Sigmoid colon (tissue), 7 donors: ENCODE data around the gene SRPK3. TPM values are rescaled to one million over a fixed set of nuclear protein-coding genes. Genes with fewer than 3 reads are reported as not detected.
"Not testable (repeated sequence)": the region's sequence is repeated elsewhere in the genome, so short reads cannot be mapped to it uniquely, and the experiment has no call there.

ENCODE experiments used
- DNase-seq: peaks from one replicate; pipeline ENCODE4 v3.0.0-alpha.2; 2019
- H3K27ac ChIP-seq, 4 donors: fragments of 200-600 bp; sonication (generic); one replicate each; pipeline ENCODE4 v1.5.1; 2016 to 2019; ENCODE audit warnings: mild to moderate bottlenecking in 1 of 4
- H3K27me3 ChIP-seq, 3 donors: fragments of 200-600 bp; sonication (generic); one replicate each; pipeline ENCODE4 v1.5.1; 2019; ENCODE audit warnings: mild to moderate bottlenecking in 1 of 3
- H3K36me3 ChIP-seq, 4 donors: fragments of 200-600 bp; sonication (generic); one replicate each; pipeline ENCODE4 v1.5.1; 2016 to 2019
- H3K4me1 ChIP-seq, 4 donors: fragments of 200-600 bp; sonication (generic); one replicate each; pipeline ENCODE4 v1.5.1; 2017 to 2019
- H3K4me3 ChIP-seq, 4 donors: fragments of 200-600 bp; sonication (generic); one replicate each; pipeline ENCODE4 v1.5.1; 2017 to 2019; ENCODE audit warnings: mild to moderate bottlenecking in 2 of 4, moderate library complexity in 1 of 4
- H3K9me3 ChIP-seq, 4 donors: fragments of 200-600 bp in 3 of 4; sonication (generic) in 3 of 4; one replicate each; pipeline versions ENCODE4 v1.5.1 to v1.6.1; 2013 to 2019
- CTCF ChIP-seq, 4 experiments: fragments of 450-650 bp in 3 of 4; fragments of 200-600 bp in 1 of 4; IDR thresholded peaks; one replicate each; pipeline ENCODE4 v1.5.1; 2016 to 2019; ENCODE audit warnings: antibody characterized with exemption in 4 of 4, mild to moderate bottlenecking in 3 of 4, moderate library complexity in 2 of 4
- EP300 ChIP-seq, 4 donors: sonication (generic); formaldehyde crosslinking; IDR thresholded peaks; one replicate each; pipeline ENCODE4 v1.6.1; 2017; ENCODE audit warnings: antibody characterized with exemption in 4 of 4
- POLR2A ChIP-seq, 2 donors: fragments of 450-650 bp; IDR thresholded peaks; one replicate each; pipeline ENCODE4 v1.6.1; 2016; ENCODE audit warnings: antibody characterized with exemption in 2 of 2, mild to moderate bottlenecking in 2 of 2, moderate library complexity in 2 of 2
- POLR2AphosphoS5 ChIP-seq, 4 donors: sonication (generic); formaldehyde crosslinking; IDR thresholded peaks; one replicate each; pipeline ENCODE4 v1.6.1; 2017; ENCODE audit warnings: antibody characterized with exemption in 4 of 4
- WGBS, 2 donors: extraction: QIAGEN DNeasy Blood & Tissue Kit; methylation state at CpG; one replicate each; pipeline ENCODE4 v1.1.7; 2013; 5-methylcytosine and 5-hydroxymethylcytosine counted together
- intact Hi-C: fragments of 100-400 bp; cut with DNase I; formaldehyde crosslinking; loops from one replicate; pipeline ENCODE4 v1.15.1; 2023
- polyA plus RNA-seq, 3 donors: library from polyadenylated mRNA; stranded (reverse); fragments of 200-250 nt; gene quantifications; one replicate each; pipeline ENCODE4 v1.2.3, GENCODE V29; 2013
- total RNA-seq, 4 donors: library from RNA; depleted of rRNA; stranded (reverse); fragments of >200 nt; gene quantifications; one replicate each; pipeline ENCODE4 v1.1.0, GENCODE V29; 2016
- donor health status: healthy with polysubstance abuse.
- donor health status: Bipolar disorder and iron deficiency.
- donor health status: healthy.

Gene SRPK3
- total and polyA plus RNA-seq, 7 donors: 0.31 to 13.0 (median 4.6) TPM; not detected in 2

- no peak for TF ChIP-seq CTCF (IDR thresholded peaks at IDR 0.05)
- no peak for TF ChIP-seq POLR2AphosphoS5 (IDR thresholded peaks at IDR 0.05)
- no peak for TF ChIP-seq POLR2A (IDR thresholded peaks at IDR 0.05)
- TF ChIP-seq EP300 (IDR thresholded peaks at IDR 0.05): no peak
- Histone ChIP-seq H3K36me3 (no peaks in the 10 kb centered on the region), H3K9me3 (no peaks in the 10 kb centered on the region), H3K27me3 (no peaks in the 10 kb centered on the region), H3K4me3 (no peak overlapping the region), H3K4me1 (peaks cover 0 to 16% (median 15%) of the 10 kb centered on the region in 4 donors), H3K27ac (no peak overlapping the region)
- WGBS, 2 donors: 91 to 95% methylated on average over 3 of the region's 3 CpGs
- intact Hi-C loops: no loop called here
- no peak for DNase-seq
Measured at GRCh38 chrX:153746359-153746758, 34.5 kb upstream of the SRPK3 start.

- H3K27ac ChIP-seq, intact Hi-C loops, H3K27me3 ChIP-seq, DNase-seq, H3K4me3 ChIP-seq, H3K9me3 ChIP-seq, H3K36me3 ChIP-seq: not testable (repeated sequence)
- H3K4me1 ChIP-seq: peaks cover 0 to 16% (median 15%) of the 10 kb centered on the region in 4 donors
- WGBS, 2 donors: 63 to 77% methylated on average over 6 of the region's 6 CpGs
Measured at GRCh38 chrX:153746991-153747390, 33.9 kb upstream of the SRPK3 start.

GRCh38 chrX:153749017-153749416 lies 31.8 kb upstream of the SRPK3 start:
- intact Hi-C loops, H3K4me3 ChIP-seq, H3K27me3 ChIP-seq, H3K4me1 ChIP-seq, H3K36me3 ChIP-seq, H3K9me3 ChIP-seq, DNase-seq, H3K27ac ChIP-seq: not testable (repeated sequence)
- WGBS, 2 donors: 89 to 90% methylated on average over 7 of the region's 7 CpGs

- no peak overlapping the region for H3K4me3 ChIP-seq
- intact Hi-C loops: no loop called here
- no peaks in the 10 kb centered on the region for H3K36me3 ChIP-seq
- DNase-seq: no peak
- H3K27ac ChIP-seq: no peak overlapping the region
- no peaks in the 10 kb centered on the region for H3K4me1 ChIP-seq
- H3K27me3 ChIP-seq: no peaks in the 10 kb centered on the region
- TF ChIP-seq POLR2AphosphoS5 (IDR thresholded peaks at IDR 0.05) (no peak), POLR2A (IDR thresholded peaks at IDR 0.05) (no peak), CTCF (IDR thresholded peaks at IDR 0.05) (no peak), EP300 (IDR thresholded peaks at IDR 0.05) (no peak)
- 76 to 80% methylated on average over 12 of the region's 12 CpGs for WGBS, 2 donors
- no peaks in the 10 kb centered on the region for H3K9me3 ChIP-seq
Measured at GRCh38 chrX:153750127-153750774, 30.6 kb upstream of the SRPK3 start.

GRCh38 chrX:153755136-153755535 lies 25.7 kb upstream of the SRPK3 start:
- TF ChIP-seq CTCF (IDR thresholded peaks at IDR 0.05) (no peak), POLR2A (IDR thresholded peaks at IDR 0.05) (no peak), POLR2AphosphoS5 (IDR thresholded peaks at IDR 0.05) (no peak), EP300 (IDR thresholded peaks at IDR 0.05) (no peak)

GRCh38 chrX:153761863-153762262 lies 19.0 kb upstream of the SRPK3 start:
- Histone ChIP-seq H3K4me1 (peaks cover 0 to 26% (median 9%) of the 10 kb centered on the region in 4 donors), H3K27me3 (no peaks in the 10 kb centered on the region), H3K9me3 (no peaks in the 10 kb centered on the region), H3K27ac (no peak overlapping the region), H3K4me3 (no peak overlapping the region), H3K36me3 (no peaks in the 10 kb centered on the region)
- DNase-seq: peak; percentile 57
- 85 to 92% methylated on average over 15 of the region's 15 CpGs for WGBS, 2 donors
- intact Hi-C loops: no loop called here
- TF ChIP-seq POLR2A (IDR thresholded peaks at IDR 0.05) (no peak), EP300 (IDR thresholded peaks at IDR 0.05) (no peak), POLR2AphosphoS5 (IDR thresholded peaks at IDR 0.05) (no peak), CTCF (IDR thresholded peaks at IDR 0.05) (no peak)

More at GRCh38 chrX:153755136-153755535, 25.7 kb upstream of the SRPK3 start:
- no peaks in the 10 kb centered on the region for H3K36me3 ChIP-seq
- no peaks in the 10 kb centered on the region for H3K27me3 ChIP-seq
- no peaks in the 10 kb centered on the region for H3K4me1 ChIP-seq
- H3K27ac ChIP-seq: no peak overlapping the region
- no peaks in the 10 kb centered on the region for H3K9me3 ChIP-seq
- DNase-seq: no peak
- no peak overlapping the region for H3K4me3 ChIP-seq
- WGBS, 2 donors: 79 to 86% methylated on average over 1 of the region's 1 CpG
- intact Hi-C loops: no loop called here
